Right lobe of liver (tissue), 4 donors: ENCODE measurements around the gene NR6A1.

ENCODE experiments used
- POLR2A ChIP-seq: fragments of 450-650 bp; IDR thresholded peaks from one replicate; pipeline ENCODE4 v1.6.1; 2017; ENCODE audit warnings: antibody characterized with exemption, mild to moderate bottlenecking
- TF ChIP-seq, protein P1 (sequence below), 4 donors: fragments of 200-600 bp in 3 of 4; fragments of 450-650 bp in 1 of 4; IDR thresholded peaks; one replicate each; pipeline versions ENCODE4 v1.5.1 to v1.8.0; 2016 to 2022; ENCODE audit warnings: antibody characterized with exemption in 4 of 4, mild to moderate bottlenecking in 2 of 4
- donor health status: DM: no; HTN: no; CAD: no.
- donor health status: DM: no; HTN: no; CAD: no.
- donor health status: DM: no; HTN: yes; CAD: no.

DNA sequence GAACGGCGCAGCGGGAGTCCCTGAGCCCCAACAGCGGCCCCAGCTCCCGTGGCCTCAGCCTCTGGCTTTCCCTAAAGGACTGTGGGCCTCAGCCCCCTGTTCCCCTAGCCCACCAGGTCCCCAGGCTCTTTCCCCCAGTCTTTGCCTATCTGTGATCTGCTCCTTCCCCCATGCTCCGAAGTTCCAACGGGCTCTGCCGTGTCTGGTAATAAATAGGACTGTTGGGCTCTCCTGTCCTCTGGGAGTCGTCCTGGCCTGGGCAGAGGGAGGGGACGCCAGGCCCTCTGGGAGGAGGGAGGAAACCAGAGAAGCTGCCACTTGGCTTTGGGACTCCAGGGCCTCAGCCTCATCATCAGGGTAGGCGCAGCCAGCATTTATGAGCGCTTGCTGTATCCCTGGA, 292.8 kb downstream of the NR6A1 start:
- TF ChIP-seq, protein P1, sequence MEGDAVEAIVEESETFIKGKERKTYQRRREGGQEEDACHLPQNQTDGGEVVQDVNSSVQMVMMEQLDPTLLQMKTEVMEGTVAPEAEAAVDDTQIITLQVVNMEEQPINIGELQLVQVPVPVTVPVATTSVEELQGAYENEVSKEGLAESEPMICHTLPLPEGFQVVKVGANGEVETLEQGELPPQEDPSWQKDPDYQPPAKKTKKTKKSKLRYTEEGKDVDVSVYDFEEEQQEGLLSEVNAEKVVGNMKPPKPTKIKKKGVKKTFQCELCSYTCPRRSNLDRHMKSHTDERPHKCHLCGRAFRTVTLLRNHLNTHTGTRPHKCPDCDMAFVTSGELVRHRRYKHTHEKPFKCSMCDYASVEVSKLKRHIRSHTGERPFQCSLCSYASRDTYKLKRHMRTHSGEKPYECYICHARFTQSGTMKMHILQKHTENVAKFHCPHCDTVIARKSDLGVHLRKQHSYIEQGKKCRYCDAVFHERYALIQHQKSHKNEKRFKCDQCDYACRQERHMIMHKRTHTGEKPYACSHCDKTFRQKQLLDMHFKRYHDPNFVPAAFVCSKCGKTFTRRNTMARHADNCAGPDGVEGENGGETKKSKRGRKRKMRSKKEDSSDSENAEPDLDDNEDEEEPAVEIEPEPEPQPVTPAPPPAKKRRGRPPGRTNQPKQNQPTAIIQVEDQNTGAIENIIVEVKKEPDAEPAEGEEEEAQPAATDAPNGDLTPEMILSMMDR (IDR thresholded peaks at IDR 0.05), result no peak
- no peak for TF ChIP-seq POLR2A
